HEK293 (cell line): Measurements from ENCODE around the gene HSPB6.

Experiments used
- MEIS1 ChIP-seq: sonication (generic); formaldehyde crosslinking; IDR thresholded peaks from 2 replicates; pipeline ENCODE4 v1.8.1; 2022; ENCODE audit warnings: missing genetic modification reagents, mild to moderate bottlenecking, borderline replicate concordance
- OSR2 ChIP-seq: fragments of 450-650 bp; formaldehyde crosslinking; IDR thresholded peaks from 2 replicates; pipeline ENCODE4 v1.5.1; 2016; ENCODE audit warnings: missing biosample characterization, missing genetic modification characterization
- OVOL3 ChIP-seq: fragments of 450-650 bp; formaldehyde crosslinking; IDR thresholded peaks from 2 replicates; pipeline ENCODE4 v1.5.1; 2016; ENCODE audit warnings: missing biosample characterization, missing genetic modification characterization
- REPIN1 ChIP-seq: fragments of 450-650 bp; formaldehyde crosslinking; IDR thresholded peaks from 2 replicates; pipeline ENCODE4 v1.5.1; 2017; ENCODE audit warnings: missing biosample characterization, missing genetic modification characterization, low read depth
- SCRT1 ChIP-seq: fragments of 450-650 bp; formaldehyde crosslinking; IDR thresholded peaks from 2 replicates; pipeline ENCODE4 v1.5.1; 2016; ENCODE audit warnings: missing biosample characterization, missing genetic modification characterization, borderline replicate concordance
- YY1 ChIP-seq: fragments of 450-650 bp; formaldehyde crosslinking; IDR thresholded peaks from 2 replicates; pipeline ENCODE4 v1.5.1; 2018; ENCODE audit warnings: missing biosample characterization, missing genetic modification characterization
- ZNF211 ChIP-seq: fragments of 450-650 bp; formaldehyde crosslinking; IDR thresholded peaks from 2 replicates; pipeline ENCODE4 v1.5.1; 2016; ENCODE audit warnings: low read depth, missing biosample characterization, missing genetic modification characterization
- ZNF221 ChIP-seq: fragments of 450-650 bp; formaldehyde crosslinking; IDR thresholded peaks from 2 replicates; pipeline ENCODE4 v1.5.1; 2017; ENCODE audit warnings: missing biosample characterization, missing genetic modification characterization, borderline replicate concordance
- ZNF394 ChIP-seq: fragments of 450-650 bp; formaldehyde crosslinking; IDR thresholded peaks from 2 replicates; pipeline ENCODE4 v1.5.1; 2016; ENCODE audit warnings: missing biosample characterization, missing genetic modification characterization, mild to moderate bottlenecking, moderate library complexity, borderline replicate concordance
- ZNF433 ChIP-seq: fragments of 450-650 bp; formaldehyde crosslinking; IDR thresholded peaks from 2 replicates; pipeline ENCODE4 v1.5.1; 2016; ENCODE audit warnings: missing biosample characterization, missing genetic modification characterization, low read depth
- ZNF514 ChIP-seq: fragments of 450-650 bp; formaldehyde crosslinking; IDR thresholded peaks from 2 replicates; pipeline ENCODE4 v1.5.1; 2016; ENCODE audit warnings: missing biosample characterization, missing genetic modification characterization
- ZNF529 ChIP-seq: fragments of 450-650 bp; formaldehyde crosslinking; IDR thresholded peaks from 2 replicates; pipeline ENCODE4 v1.5.1; 2017; ENCODE audit warnings: missing genetic modification characterization, missing biosample characterization; ENCODE audit not compliant: insufficient replicate concordance
- ZNF530 ChIP-seq: fragments of 450-650 bp; formaldehyde crosslinking; IDR thresholded peaks from 2 replicates; pipeline ENCODE4 v1.5.1; 2016; ENCODE audit warnings: low read depth, missing biosample characterization, missing genetic modification characterization
- ZNF571 ChIP-seq: fragments of 450-650 bp; formaldehyde crosslinking; IDR thresholded peaks from 2 replicates; pipeline ENCODE4 v1.5.0; 2017; ENCODE audit warnings: missing biosample characterization, missing genetic modification characterization
- ZNF596 ChIP-seq: fragments of 450-650 bp; IDR thresholded peaks from 2 replicates; pipeline ENCODE4 v1.5.0; 2018; ENCODE audit warnings: missing biosample characterization, mild to moderate bottlenecking, missing genetic modification characterization, moderate library complexity
- ZNF610 ChIP-seq: fragments of 450-650 bp; formaldehyde crosslinking; IDR thresholded peaks from 2 replicates; pipeline ENCODE4 v1.5.1; 2016; ENCODE audit warnings: missing biosample characterization, missing genetic modification characterization, borderline replicate concordance
- ZNF660 ChIP-seq: fragments of 450-650 bp; IDR thresholded peaks from 2 replicates; pipeline ENCODE4 v1.5.1; 2018; ENCODE audit warnings: missing biosample characterization, mild to moderate bottlenecking, missing genetic modification characterization
- ZSCAN23 ChIP-seq: fragments of 450-650 bp; formaldehyde crosslinking; IDR thresholded peaks from 2 replicates; pipeline ENCODE4 v1.5.1; 2016; ENCODE audit warnings: missing biosample characterization, missing genetic modification characterization
- ZXDB ChIP-seq: fragments of 450-650 bp; formaldehyde crosslinking; IDR thresholded peaks from 2 replicates; pipeline ENCODE4 v1.5.1; 2016; ENCODE audit warnings: missing biosample characterization, missing genetic modification characterization
- TF ChIP-seq, protein P1 (sequence below): fragments of 450-650 bp; formaldehyde crosslinking; IDR thresholded peaks from 2 replicates; pipeline ENCODE4 v1.5.1; 2016; ENCODE audit warnings: missing biosample characterization, missing genetic modification characterization
- TF ChIP-seq, protein P2 (sequence below): fragments of 450-650 bp; formaldehyde crosslinking; IDR thresholded peaks from 2 replicates; pipeline ENCODE4 v1.5.1; 2016; ENCODE audit warnings: missing biosample characterization, missing genetic modification characterization
- TF ChIP-seq, protein P3 (sequence below): fragments of 450-650 bp; formaldehyde crosslinking; IDR thresholded peaks from 2 replicates; pipeline ENCODE4 v1.5.1; 2016; ENCODE audit warnings: missing biosample characterization, missing genetic modification characterization, low read depth
- TF ChIP-seq, protein P4 (sequence below): fragments of 450-650 bp; formaldehyde crosslinking; IDR thresholded peaks from 2 replicates; pipeline ENCODE4 v1.5.1; 2017; ENCODE audit warnings: missing biosample characterization, missing genetic modification characterization
- TF ChIP-seq, protein P5 (sequence below): fragments of 450-650 bp; formaldehyde crosslinking; IDR thresholded peaks from 2 replicates; pipeline ENCODE4 v1.5.0; 2017; ENCODE audit warnings: missing biosample characterization, missing genetic modification characterization, borderline replicate concordance
- TF ChIP-seq, protein P6 (sequence below): sonication (generic); formaldehyde crosslinking; IDR thresholded peaks from 2 replicates; pipeline ENCODE4 v1.8.1; 2022; ENCODE audit warnings: mild to moderate bottlenecking, moderate library complexity, missing genetic modification reagents
- TF ChIP-seq, protein P7 (sequence below): fragments of 450-650 bp; formaldehyde crosslinking; IDR thresholded peaks from 2 replicates; pipeline ENCODE4 v1.5.1; 2017; ENCODE audit warnings: missing biosample characterization, missing genetic modification characterization

The HSPB6 gene

DNA sequence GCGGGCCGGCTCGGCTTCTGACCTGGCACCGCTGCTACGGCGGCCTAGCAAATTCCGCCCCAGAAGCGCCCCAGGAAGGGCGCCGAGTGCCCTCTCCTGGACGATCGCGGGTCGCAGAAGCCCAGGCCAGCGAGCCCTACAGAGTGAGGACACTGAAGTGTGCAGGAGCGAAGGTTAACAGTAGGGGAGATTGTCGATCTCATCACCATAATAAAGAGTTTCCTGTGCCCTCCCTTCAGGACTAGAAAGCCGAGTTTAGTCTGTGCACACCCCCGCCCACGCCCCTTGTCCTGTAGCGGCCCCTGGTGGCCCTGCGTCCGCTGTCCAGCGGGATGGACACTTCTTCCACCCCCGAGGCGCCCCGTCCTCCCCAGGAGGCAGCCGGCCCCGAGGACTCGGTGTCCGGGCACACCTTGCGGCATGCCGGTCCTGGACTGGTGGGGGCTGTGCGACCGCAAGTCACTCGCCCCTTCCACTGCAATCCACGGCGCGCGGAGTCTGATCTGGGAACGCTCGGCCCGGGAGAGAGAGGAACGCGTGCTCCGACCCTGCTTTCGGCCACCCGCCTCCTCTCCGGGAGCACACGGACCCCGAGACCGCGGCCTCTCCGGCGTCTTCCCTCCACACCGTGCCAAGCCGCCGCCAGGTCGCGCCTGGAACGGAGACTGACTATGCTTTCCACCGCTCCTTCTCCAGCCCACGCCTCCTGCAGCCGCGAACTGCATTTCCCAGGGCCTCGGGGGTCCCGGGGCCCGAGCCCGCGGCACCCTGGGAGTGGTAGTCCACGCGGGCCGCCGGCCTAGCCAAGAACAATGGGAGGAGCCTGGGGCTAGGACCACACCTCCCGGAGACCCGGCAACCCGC is 39.8 kb downstream of the HSPB6 start (continued):
- TF ChIP-seq, protein P1, sequence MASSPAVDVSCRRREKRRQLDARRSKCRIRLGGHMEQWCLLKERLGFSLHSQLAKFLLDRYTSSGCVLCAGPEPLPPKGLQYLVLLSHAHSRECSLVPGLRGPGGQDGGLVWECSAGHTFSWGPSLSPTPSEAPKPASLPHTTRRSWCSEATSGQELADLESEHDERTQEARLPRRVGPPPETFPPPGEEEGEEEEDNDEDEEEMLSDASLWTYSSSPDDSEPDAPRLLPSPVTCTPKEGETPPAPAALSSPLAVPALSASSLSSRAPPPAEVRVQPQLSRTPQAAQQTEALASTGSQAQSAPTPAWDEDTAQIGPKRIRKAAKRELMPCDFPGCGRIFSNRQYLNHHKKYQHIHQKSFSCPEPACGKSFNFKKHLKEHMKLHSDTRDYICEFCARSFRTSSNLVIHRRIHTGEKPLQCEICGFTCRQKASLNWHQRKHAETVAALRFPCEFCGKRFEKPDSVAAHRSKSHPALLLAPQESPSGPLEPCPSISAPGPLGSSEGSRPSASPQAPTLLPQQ (tag by site-specific recombination) = peak; percentile 87
- TF ChIP-seq ZNF394 (tag by site-specific recombination) (peak; percentile 59; the same call in 1 of the 2 replicates), ZXDB (tag by site-specific recombination) (peak; percentile 99), ZNF529 (tag by site-specific recombination) (no peak), OSR2 (0 out of 2 replicates have a peak, but pooled peaks have one; percentile 20), ZNF610 (peak; percentile 95), ZNF433 (tag by site-specific recombination) (no peak), ZNF514 (no peak), REPIN1 (peak; percentile 96; the same call in 1 of the 2 replicates), ZNF221 (0 out of 2 replicates have a peak, but pooled peaks have one; percentile 70), ZNF660 (peak; percentile 82), ZSCAN23 (tag by site-specific recombination) (no peak; the same call in 1 of the 2 replicates), SCRT1 (tag by site-specific recombination) (no peak), YY1 (tag by site-specific recombination) (peak; percentile 86), MEIS1 (CRISPR knock-in tag) (no peak), ZNF211 (tag by site-specific recombination) (no peak; the same call in 1 of the 2 replicates), OVOL3 (tag by site-specific recombination) (peak; percentile 40; the same call in 1 of the 2 replicates), ZNF596 (tag by site-specific recombination) (0 out of 2 replicates have a peak, but pooled peaks have one; percentile 17), ZNF530 (no peak), ZNF571 (tag by site-specific recombination) (no peak)
- TF ChIP-seq, protein P2, sequence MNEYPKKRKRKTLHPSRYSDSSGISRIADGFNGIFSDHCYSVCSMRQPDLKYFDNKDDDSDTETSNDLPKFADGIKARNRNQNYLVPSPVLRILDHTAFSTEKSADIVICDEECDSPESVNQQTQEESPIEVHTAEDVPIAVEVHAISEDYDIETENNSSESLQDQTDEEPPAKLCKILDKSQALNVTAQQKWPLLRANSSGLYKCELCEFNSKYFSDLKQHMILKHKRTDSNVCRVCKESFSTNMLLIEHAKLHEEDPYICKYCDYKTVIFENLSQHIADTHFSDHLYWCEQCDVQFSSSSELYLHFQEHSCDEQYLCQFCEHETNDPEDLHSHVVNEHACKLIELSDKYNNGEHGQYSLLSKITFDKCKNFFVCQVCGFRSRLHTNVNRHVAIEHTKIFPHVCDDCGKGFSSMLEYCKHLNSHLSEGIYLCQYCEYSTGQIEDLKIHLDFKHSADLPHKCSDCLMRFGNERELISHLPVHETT = peak; percentile 69
- TF ChIP-seq, protein P3, sequence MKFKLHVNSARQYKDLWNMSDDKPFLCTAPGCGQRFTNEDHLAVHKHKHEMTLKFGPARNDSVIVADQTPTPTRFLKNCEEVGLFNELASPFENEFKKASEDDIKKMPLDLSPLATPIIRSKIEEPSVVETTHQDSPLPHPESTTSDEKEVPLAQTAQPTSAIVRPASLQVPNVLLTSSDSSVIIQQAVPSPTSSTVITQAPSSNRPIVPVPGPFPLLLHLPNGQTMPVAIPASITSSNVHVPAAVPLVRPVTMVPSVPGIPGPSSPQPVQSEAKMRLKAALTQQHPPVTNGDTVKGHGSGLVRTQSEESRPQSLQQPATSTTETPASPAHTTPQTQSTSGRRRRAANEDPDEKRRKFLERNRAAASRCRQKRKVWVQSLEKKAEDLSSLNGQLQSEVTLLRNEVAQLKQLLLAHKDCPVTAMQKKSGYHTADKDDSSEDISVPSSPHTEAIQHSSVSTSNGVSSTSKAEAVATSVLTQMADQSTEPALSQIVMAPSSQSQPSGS (tag by site-specific recombination) = no peak
- TF ChIP-seq, protein P4, sequence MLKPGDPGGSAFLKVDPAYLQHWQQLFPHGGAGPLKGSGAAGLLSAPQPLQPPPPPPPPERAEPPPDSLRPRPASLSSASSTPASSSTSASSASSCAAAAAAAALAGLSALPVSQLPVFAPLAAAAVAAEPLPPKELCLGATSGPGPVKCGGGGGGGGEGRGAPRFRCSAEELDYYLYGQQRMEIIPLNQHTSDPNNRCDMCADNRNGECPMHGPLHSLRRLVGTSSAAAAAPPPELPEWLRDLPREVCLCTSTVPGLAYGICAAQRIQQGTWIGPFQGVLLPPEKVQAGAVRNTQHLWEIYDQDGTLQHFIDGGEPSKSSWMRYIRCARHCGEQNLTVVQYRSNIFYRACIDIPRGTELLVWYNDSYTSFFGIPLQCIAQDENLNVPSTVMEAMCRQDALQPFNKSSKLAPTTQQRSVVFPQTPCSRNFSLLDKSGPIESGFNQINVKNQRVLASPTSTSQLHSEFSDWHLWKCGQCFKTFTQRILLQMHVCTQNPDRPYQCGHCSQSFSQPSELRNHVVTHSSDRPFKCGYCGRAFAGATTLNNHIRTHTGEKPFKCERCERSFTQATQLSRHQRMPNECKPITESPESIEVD (tag by site-specific recombination) = no peak
- TF ChIP-seq, protein P5, sequence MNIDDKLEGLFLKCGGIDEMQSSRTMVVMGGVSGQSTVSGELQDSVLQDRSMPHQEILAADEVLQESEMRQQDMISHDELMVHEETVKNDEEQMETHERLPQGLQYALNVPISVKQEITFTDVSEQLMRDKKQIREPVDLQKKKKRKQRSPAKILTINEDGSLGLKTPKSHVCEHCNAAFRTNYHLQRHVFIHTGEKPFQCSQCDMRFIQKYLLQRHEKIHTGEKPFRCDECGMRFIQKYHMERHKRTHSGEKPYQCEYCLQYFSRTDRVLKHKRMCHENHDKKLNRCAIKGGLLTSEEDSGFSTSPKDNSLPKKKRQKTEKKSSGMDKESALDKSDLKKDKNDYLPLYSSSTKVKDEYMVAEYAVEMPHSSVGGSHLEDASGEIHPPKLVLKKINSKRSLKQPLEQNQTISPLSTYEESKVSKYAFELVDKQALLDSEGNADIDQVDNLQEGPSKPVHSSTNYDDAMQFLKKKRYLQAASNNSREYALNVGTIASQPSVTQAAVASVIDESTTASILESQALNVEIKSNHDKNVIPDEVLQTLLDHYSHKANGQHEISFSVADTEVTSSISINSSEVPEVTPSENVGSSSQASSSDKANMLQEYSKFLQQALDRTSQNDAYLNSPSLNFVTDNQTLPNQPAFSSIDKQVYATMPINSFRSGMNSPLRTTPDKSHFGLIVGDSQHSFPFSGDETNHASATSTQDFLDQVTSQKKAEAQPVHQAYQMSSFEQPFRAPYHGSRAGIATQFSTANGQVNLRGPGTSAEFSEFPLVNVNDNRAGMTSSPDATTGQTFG (tag by site-specific recombination) = peak; percentile 40; the same call in 1 of the 2 replicates
- TF ChIP-seq, protein P6, sequence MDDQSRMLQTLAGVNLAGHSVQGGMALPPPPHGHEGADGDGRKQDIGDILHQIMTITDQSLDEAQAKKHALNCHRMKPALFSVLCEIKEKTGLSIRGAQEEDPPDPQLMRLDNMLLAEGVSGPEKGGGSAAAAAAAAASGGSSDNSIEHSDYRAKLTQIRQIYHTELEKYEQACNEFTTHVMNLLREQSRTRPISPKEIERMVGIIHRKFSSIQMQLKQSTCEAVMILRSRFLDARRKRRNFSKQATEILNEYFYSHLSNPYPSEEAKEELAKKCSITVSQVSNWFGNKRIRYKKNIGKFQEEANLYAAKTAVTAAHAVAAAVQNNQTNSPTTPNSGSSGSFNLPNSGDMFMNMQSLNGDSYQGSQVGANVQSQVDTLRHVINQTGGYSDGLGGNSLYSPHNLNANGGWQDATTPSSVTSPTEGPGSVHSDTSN (CRISPR knock-in tag) = peak; percentile 7; the same call in 1 of the 2 replicates
- TF ChIP-seq, protein P7, sequence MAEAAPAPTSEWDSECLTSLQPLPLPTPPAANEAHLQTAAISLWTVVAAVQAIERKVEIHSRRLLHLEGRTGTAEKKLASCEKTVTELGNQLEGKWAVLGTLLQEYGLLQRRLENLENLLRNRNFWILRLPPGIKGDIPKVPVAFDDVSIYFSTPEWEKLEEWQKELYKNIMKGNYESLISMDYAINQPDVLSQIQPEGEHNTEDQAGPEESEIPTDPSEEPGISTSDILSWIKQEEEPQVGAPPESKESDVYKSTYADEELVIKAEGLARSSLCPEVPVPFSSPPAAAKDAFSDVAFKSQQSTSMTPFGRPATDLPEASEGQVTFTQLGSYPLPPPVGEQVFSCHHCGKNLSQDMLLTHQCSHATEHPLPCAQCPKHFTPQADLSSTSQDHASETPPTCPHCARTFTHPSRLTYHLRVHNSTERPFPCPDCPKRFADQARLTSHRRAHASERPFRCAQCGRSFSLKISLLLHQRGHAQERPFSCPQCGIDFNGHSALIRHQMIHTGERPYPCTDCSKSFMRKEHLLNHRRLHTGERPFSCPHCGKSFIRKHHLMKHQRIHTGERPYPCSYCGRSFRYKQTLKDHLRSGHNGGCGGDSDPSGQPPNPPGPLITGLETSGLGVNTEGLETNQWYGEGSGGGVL (tag by site-specific recombination) = peak; percentile 67
